PFSK-1 (cell line): ENCODE data around the gene LSM3.

ENCODE experiments used
- FOXP2 ChIP-seq: optimal IDR thresholded peaks from 2 replicates; pipeline ENCODE3; 2011; ENCODE audit warnings: borderline replicate concordance, control low read depth, inconsistent platforms; ENCODE audit not compliant: insufficient read depth; ENCODE audit errors: extremely low read length, extremely low read depth
- POLR2AphosphoS5 ChIP-seq: IDR thresholded peaks from 2 replicates; pipeline ENCODE4 v1.6.1; 2012; ENCODE audit warnings: low read depth, mild to moderate bottlenecking, control low read depth, low read length, moderate library complexity
- SIN3A ChIP-seq: IDR thresholded peaks from 2 replicates; pipeline ENCODE4 v1.6.1; 2012; ENCODE audit warnings: mild to moderate bottlenecking, low read length, moderate library complexity, borderline replicate concordance; ENCODE audit not compliant: insufficient read depth
- TAF1 ChIP-seq: IDR thresholded peaks from 2 replicates; pipeline ENCODE4 v1.6.1; 2012; ENCODE audit warnings: low read length, control low read depth, borderline replicate concordance; ENCODE audit not compliant: insufficient read depth
- TF ChIP-seq, protein P1 (sequence below), 2 experiments: IDR thresholded peaks; 2 replicates each; pipeline versions ENCODE4 v1.6.1 to v1.8.0; 2011 to 2012; ENCODE audit warnings: low read depth in 2 of 2, low read length in 2 of 2, control low read depth in 1 of 2, inconsistent platforms in 1 of 2, mild to moderate bottlenecking in 1 of 2, moderate library complexity in 1 of 2; ENCODE audit not compliant: insufficient read depth in 1 of 2

GRCh38 chr3:14130230-14130629 is 48.4 kb upstream of the LSM3 start:
- TF ChIP-seq, protein P1, sequence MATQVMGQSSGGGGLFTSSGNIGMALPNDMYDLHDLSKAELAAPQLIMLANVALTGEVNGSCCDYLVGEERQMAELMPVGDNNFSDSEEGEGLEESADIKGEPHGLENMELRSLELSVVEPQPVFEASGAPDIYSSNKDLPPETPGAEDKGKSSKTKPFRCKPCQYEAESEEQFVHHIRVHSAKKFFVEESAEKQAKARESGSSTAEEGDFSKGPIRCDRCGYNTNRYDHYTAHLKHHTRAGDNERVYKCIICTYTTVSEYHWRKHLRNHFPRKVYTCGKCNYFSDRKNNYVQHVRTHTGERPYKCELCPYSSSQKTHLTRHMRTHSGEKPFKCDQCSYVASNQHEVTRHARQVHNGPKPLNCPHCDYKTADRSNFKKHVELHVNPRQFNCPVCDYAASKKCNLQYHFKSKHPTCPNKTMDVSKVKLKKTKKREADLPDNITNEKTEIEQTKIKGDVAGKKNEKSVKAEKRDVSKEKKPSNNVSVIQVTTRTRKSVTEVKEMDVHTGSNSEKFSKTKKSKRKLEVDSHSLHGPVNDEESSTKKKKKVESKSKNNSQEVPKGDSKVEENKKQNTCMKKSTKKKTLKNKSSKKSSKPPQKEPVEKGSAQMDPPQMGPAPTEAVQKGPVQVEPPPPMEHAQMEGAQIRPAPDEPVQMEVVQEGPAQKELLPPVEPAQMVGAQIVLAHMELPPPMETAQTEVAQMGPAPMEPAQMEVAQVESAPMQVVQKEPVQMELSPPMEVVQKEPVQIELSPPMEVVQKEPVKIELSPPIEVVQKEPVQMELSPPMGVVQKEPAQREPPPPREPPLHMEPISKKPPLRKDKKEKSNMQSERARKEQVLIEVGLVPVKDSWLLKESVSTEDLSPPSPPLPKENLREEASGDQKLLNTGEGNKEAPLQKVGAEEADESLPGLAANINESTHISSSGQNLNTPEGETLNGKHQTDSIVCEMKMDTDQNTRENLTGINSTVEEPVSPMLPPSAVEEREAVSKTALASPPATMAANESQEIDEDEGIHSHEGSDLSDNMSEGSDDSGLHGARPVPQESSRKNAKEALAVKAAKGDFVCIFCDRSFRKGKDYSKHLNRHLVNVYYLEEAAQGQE (IDR thresholded peaks at IDR 0.05; ENCODE audit: insufficient read depth in 1 of 2, low read depth in 2 of 2, low read length in 2 of 2) = no peak
- TF ChIP-seq POLR2AphosphoS5 = no peak
- no peak for TF ChIP-seq SIN3A
- TF ChIP-seq TAF1 = no peak
- no peak for TF ChIP-seq FOXP2
